K562 (cell line): ENCODE measurements around the gene MFSD6. TPM values are rescaled to one million over a fixed set of nuclear protein-coding genes. Genes with fewer than 3 reads are reported as not detected.

Experiments
- CBFA2T2 ChIP-seq: fragments of 450-650 bp; conservative IDR thresholded peaks from 2 replicates; pipeline ENCODE4 v1.6.1; 2017; ENCODE audit warnings: mild to moderate bottlenecking
- CXXC5 ChIP-seq: fragments of 250-450 bp; sonication (Bioruptor Pico); IDR thresholded peaks from 2 replicates; pipeline ENCODE4 v1.8.0; 2022; ENCODE audit warnings: inconsistent platforms, mild to moderate bottlenecking, moderate library complexity
- FOXA1 ChIP-seq: fragments of 450-650 bp; IDR thresholded peaks from 2 replicates; pipeline ENCODE4 v1.6.1; 2016; ENCODE audit warnings: mild to moderate bottlenecking, borderline replicate concordance
- FOXJ2 ChIP-seq: fragments of 200-800 bp; sonication (Bioruptor generic); IDR thresholded peaks from 2 replicates; pipeline ENCODE4 v1.6.1; 2016; ENCODE audit warnings: missing genetic modification characterization, missing compliant biosample characterization
- FOXK2 ChIP-seq, 2 experiments: fragments of 450-650 bp; IDR thresholded peaks in 1 of 2; conservative IDR thresholded peaks in 1 of 2; 2 replicates each; pipeline ENCODE4 v1.6.1; 2016; ENCODE audit warnings: low read depth in 2 of 2, mild to moderate bottlenecking in 1 of 2
- FOXM1 ChIP-seq, 2 experiments: fragments of 450-650 bp in 1 of 2; sonication (generic) in 1 of 2; formaldehyde crosslinking in 1 of 2; IDR thresholded peaks; 2 replicates each; pipeline versions ENCODE4 v1.6.1 to v1.9.0; 2017 to 2022; ENCODE audit warnings: low read depth in 2 of 2, mild to moderate bottlenecking in 2 of 2, missing genetic modification reagents in 1 of 2, moderate library complexity in 1 of 2
- HDAC2 ChIP-seq: fragments of 450-650 bp; IDR thresholded peaks from 2 replicates; pipeline ENCODE4 v1.6.1; 2016; ENCODE audit warnings: mild to moderate bottlenecking
- KDM1A ChIP-seq, 2 experiments: fragments of 450-650 bp; IDR thresholded peaks; 2 replicates each; pipeline ENCODE4 v1.6.1; 2016; ENCODE audit warnings: mild to moderate bottlenecking in 2 of 2
- MAFF ChIP-seq: IDR thresholded peaks from 2 replicates; pipeline ENCODE4 v1.6.1; 2012; ENCODE audit warnings: low read length, improper control_type of control experiment
- MBD2 ChIP-seq: sonication (generic); IDR thresholded peaks from 2 replicates; pipeline ENCODE4 v1.6.1; 2016; ENCODE audit warnings: low read depth, borderline replicate concordance
- NFE2 ChIP-seq: IDR thresholded peaks from 2 replicates; pipeline ENCODE4 v1.6.1; 2014; ENCODE audit warnings: antibody characterized with exemption, low read depth
- NRF1 ChIP-seq, 2 experiments: fragments of 450-650 bp; IDR thresholded peaks in 1 of 2; conservative IDR thresholded peaks in 1 of 2; 2 replicates each; pipeline ENCODE4 v1.6.1; 2014; ENCODE audit warnings: mild to moderate bottlenecking in 2 of 2
- PML ChIP-seq: IDR thresholded peaks from 2 replicates; pipeline ENCODE4 v1.6.1; 2012; ENCODE audit warnings: low read length, inconsistent platforms
- RNF2 ChIP-seq: sonication (generic); IDR thresholded peaks from 2 replicates; pipeline ENCODE4 v1.6.1; 2016
- SMAD3 ChIP-seq: fragments of 450-650 bp; formaldehyde crosslinking; conservative IDR thresholded peaks from 2 replicates; pipeline ENCODE4 v1.4.0; 2020; ENCODE audit warnings: mild to moderate bottlenecking
- SOX6 ChIP-seq: fragments of 450-650 bp; IDR thresholded peaks from 2 replicates; pipeline ENCODE4 v1.6.1; 2014; ENCODE audit warnings: mild to moderate bottlenecking
- STAT5A ChIP-seq: IDR thresholded peaks from 2 replicates; pipeline ENCODE4 v1.6.1; 2012; ENCODE audit warnings: low read length, inconsistent platforms, borderline replicate concordance
- XRCC3 ChIP-seq: fragments of 450-650 bp; IDR thresholded peaks from 2 replicates; pipeline ENCODE4 v1.6.1; 2017; ENCODE audit warnings: mild to moderate bottlenecking, moderate library complexity
- ZNF24 ChIP-seq: fragments of 450-650 bp; IDR thresholded peaks from 2 replicates; pipeline ENCODE4 v1.6.1; 2016
- polyA plus RNA-seq, 8 experiments: library from polyadenylated mRNA; depleted of rRNA in 4 of 8; stranded (reverse) in 5 of 8; unstranded in 3 of 8; fragments of >200 nt; fragmentation: Nextera tagmentation in 2 of 8; fragmentation: Illumina TruSeq in 1 of 8; extraction: Ambion mirVana in 2 of 8; extraction: Trizol in 1 of 8; gene quantifications; 2 replicates each; pipeline versions ENCODE4 v1.2.1 to v1.2.3, GENCODE V29; 2011 to 2014; ENCODE audit warnings: inconsistent platforms in 1 of 8, missing spikeins in 1 of 8
- total RNA-seq, 7 experiments: library from RNA; depleted of rRNA in 6 of 7; stranded (reverse); fragments of >200 nt in 6 of 7; fragmentation: Illumina TruSeq in 2 of 7; extraction: Trizol in 2 of 7; gene quantifications; 2 replicates each; pipeline versions ENCODE4 v1.2.1 to v1.2.3, GENCODE V29; 2011 to 2021; ENCODE audit warnings: low replicate concordance in 1 of 7
- TF ChIP-seq, protein P1 (sequence below): fragments of 250-450 bp; sonication (Bioruptor Pico); IDR thresholded peaks from 2 replicates; pipeline ENCODE4 v1.5.0; 2021; ENCODE audit warnings: mild to moderate bottlenecking, borderline replicate concordance
- TF ChIP-seq, protein P2 (sequence below): fragments of 450-650 bp; formaldehyde crosslinking; IDR thresholded peaks from 2 replicates; pipeline ENCODE4 v1.4.0; 2020; ENCODE audit warnings: mild to moderate bottlenecking, moderate library complexity
- TF ChIP-seq, protein P3 (sequence below): sonication (generic); formaldehyde crosslinking; IDR thresholded peaks from 2 replicates; pipeline ENCODE4 v1.8.0; 2022; ENCODE audit warnings: mild to moderate bottlenecking, missing genetic modification reagents
- TF ChIP-seq, protein P4 (sequence below): fragments of 250-450 bp; sonication (Bioruptor Pico); IDR thresholded peaks from 2 replicates; pipeline ENCODE4 v1.4.0; 2020; ENCODE audit warnings: mild to moderate bottlenecking, moderate library complexity

MFSD6 gene
- total and polyA plus RNA-seq, 9 of the 15 experiments (the other 6 are each of a cell fraction or from before 2014, with no cell fraction given), result 1.1 to 7.9 (median 4.4) TPM

DNA sequence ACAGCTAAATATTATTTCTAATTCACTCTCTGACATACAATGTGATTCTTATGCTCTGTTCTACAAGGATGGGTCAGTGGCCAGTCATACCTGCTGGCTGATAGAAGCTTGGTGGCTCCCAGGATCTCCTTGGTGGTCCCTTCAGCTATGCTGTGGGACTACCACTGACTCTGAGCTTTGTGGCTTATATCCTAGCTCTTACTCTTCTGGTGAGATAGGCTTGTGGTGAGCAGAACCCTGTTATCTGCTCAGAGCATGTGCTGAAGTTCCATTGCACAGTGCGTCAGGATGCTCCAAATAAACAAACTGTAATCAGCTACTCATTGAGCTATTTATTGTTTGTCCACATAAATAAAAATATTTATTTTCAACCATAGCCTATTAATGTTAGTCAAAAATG is 51.7 kb downstream of the MFSD6 start (continued):
- TF ChIP-seq, protein P1, sequence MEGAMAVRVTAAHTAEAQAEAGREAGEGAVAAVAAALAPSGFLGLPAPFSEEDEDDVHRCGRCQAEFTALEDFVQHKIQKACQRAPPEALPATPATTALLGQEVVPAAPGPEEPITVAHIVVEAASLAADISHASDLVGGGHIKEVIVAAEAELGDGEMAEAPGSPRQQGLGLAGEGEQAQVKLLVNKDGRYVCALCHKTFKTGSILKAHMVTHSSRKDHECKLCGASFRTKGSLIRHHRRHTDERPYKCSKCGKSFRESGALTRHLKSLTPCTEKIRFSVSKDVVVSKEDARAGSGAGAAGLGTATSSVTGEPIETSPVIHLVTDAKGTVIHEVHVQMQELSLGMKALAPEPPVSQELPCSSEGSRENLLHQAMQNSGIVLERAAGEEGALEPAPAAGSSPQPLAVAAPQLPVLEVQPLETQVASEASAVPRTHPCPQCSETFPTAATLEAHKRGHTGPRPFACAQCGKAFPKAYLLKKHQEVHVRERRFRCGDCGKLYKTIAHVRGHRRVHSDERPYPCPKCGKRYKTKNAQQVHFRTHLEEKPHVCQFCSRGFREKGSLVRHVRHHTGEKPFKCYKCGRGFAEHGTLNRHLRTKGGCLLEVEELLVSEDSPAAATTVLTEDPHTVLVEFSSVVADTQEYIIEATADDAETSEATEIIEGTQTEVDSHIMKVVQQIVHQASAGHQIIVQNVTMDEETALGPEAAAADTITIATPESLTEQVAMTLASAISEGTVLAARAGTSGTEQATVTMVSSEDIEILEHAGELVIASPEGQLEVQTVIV (CRISPR knock-in tag), result no peak
- TF ChIP-seq CXXC5, result peak; percentile 44
- TF ChIP-seq, protein P2, sequence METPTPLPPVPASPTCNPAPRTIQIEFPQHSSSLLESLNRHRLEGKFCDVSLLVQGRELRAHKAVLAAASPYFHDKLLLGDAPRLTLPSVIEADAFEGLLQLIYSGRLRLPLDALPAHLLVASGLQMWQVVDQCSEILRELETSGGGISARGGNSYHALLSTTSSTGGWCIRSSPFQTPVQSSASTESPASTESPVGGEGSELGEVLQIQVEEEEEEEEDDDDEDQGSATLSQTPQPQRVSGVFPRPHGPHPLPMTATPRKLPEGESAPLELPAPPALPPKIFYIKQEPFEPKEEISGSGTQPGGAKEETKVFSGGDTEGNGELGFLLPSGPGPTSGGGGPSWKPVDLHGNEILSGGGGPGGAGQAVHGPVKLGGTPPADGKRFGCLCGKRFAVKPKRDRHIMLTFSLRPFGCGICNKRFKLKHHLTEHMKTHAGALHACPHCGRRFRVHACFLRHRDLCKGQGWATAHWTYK, result peak; percentile 90
- no peak for TF ChIP-seq HDAC2
- 0 out of 2 replicates have a peak, but pooled peaks have one; percentile 60 for TF ChIP-seq SMAD3
- TF ChIP-seq, protein P3, sequence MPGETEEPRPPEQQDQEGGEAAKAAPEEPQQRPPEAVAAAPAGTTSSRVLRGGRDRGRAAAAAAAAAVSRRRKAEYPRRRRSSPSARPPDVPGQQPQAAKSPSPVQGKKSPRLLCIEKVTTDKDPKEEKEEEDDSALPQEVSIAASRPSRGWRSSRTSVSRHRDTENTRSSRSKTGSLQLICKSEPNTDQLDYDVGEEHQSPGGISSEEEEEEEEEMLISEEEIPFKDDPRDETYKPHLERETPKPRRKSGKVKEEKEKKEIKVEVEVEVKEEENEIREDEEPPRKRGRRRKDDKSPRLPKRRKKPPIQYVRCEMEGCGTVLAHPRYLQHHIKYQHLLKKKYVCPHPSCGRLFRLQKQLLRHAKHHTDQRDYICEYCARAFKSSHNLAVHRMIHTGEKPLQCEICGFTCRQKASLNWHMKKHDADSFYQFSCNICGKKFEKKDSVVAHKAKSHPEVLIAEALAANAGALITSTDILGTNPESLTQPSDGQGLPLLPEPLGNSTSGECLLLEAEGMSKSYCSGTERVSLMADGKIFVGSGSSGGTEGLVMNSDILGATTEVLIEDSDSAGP (CRISPR knock-in tag), result no peak
- no peak for TF ChIP-seq FOXK2 (conservative IDR thresholded peaks at IDR 0.05 in 1 of 2, IDR thresholded peaks at IDR 0.05 in 1 of 2; ENCODE audit: low read depth in 2 of 2)
- no peak for TF ChIP-seq XRCC3
- TF ChIP-seq NRF1 (conservative IDR thresholded peaks at IDR 0.05 in 1 of 2, IDR thresholded peaks at IDR 0.05 in 1 of 2), result peak; percentile 17 to 39; a peak in 1 of 4 replicates
- 0 out of 2 replicates have a peak, but pooled peaks have one; percentile 24 for TF ChIP-seq ZNF24
- TF ChIP-seq NFE2, result 0 out of 2 replicates have a peak, but pooled peaks have one; percentile 25
- TF ChIP-seq FOXM1 (IDR thresholded peaks at IDR 0.05; ENCODE audit: low read depth), result peak; percentile 70
- no peak for TF ChIP-seq FOXM1 (CRISPR knock-in tag; IDR thresholded peaks at IDR 0.05; ENCODE audit: low read depth)
- TF ChIP-seq FOXJ2 (tag), result peak; percentile 72; the same call in 1 of the 2 replicates
- TF ChIP-seq PML, result peak; percentile 88
- TF ChIP-seq MAFF, result no peak
- TF ChIP-seq, protein P4, sequence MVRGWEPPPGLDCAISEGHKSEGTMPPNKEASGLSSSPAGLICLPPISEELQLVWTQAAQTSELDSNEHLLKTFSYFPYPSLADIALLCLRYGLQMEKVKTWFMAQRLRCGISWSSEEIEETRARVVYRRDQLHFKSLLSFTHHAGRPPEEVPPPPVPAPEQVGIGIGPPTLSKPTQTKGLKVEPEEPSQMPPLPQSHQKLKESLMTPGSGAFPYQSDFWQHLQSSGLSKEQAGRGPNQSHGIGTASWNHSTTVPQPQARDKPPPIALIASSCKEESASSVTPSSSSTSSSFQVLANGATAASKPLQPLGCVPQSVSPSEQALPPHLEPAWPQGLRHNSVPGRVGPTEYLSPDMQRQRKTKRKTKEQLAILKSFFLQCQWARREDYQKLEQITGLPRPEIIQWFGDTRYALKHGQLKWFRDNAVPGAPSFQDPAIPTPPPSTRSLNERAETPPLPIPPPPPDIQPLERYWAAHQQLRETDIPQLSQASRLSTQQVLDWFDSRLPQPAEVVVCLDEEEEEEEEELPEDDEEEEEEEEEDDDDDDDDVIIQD (CRISPR knock-in tag), result no peak
- TF ChIP-seq RNF2, result peak; percentile 41; the same call in 1 of the 2 replicates
- TF ChIP-seq MBD2, result peak; percentile 61
- 0 out of 2 replicates have a peak, but pooled peaks have one; percentile 13 for TF ChIP-seq FOXA1
- TF ChIP-seq STAT5A, result peak; percentile 86
- peak; percentile 26 to 55; a peak in 2 of 4 replicates for TF ChIP-seq KDM1A (IDR thresholded peaks at IDR 0.05)
- TF ChIP-seq CBFA2T2, result peak; percentile 80
- TF ChIP-seq SOX6, result peak; percentile 78
